IMR-90 (cell line): ENCODE measurements around the gene NBEA. TPM values are rescaled to one million over a fixed set of nuclear protein-coding genes. Genes with fewer than 3 reads are reported as not detected.

Source experiments
- ATAC-seq: fragments of 200-7000 bp; cut with Tn5 transposase; 2 replicates; pipeline ENCODE4 v1.9.1; 2020; ENCODE audit warnings: low read depth, mild to moderate bottlenecking, moderate library complexity
- BruUV-seq: library from RNA; stranded (reverse); fragments of 400-500 nt; replicated peaks from 2 replicates; lab custom pipeline; 2021; lab: Mats Ljungman, UMichigan
- CTCF ChIA-PET: fragments of 300-600 bp; formaldehyde crosslinking; extraction: SDS; loops from one replicate; lab custom pipeline; 2021; ENCODE audit warnings: antibody characterized with exemption; lab: Yijun Ruan, JAX
- POLR2A ChIA-PET: fragments of 300-600 bp; sonication (Branson Sonifier 250); formaldehyde crosslinking; loops from one replicate; lab custom pipeline; 2022; ENCODE audit warnings: antibody characterized with exemption; ENCODE audit not compliant: unreplicated experiment; lab: Charles Lee
- DNase-seq: peaks from one replicate; pipeline ENCODE4 v3.0.0; 2013
- H2AFZ ChIP-seq: replicated peaks from 2 replicates; pipeline ENCODE3; 2013; ENCODE audit warnings: low read length, mild to moderate bottlenecking; ENCODE audit not compliant: poor library complexity
- H2AK5ac ChIP-seq: 2 replicates; pipeline ENCODE4 v1.6.1; 2013; ENCODE audit warnings: low read depth, low read length, inconsistent platforms
- H2AK9ac ChIP-seq: replicated peaks from 2 replicates; pipeline ENCODE3; 2013; ENCODE audit warnings: mild to moderate bottlenecking, low read depth, low read length, moderate library complexity; ENCODE audit not compliant: poor library complexity
- H2BK120ac ChIP-seq: 2 replicates; pipeline ENCODE4 v1.6.1; 2013; ENCODE audit warnings: low read depth, low read length, inconsistent platforms
- H2BK15ac ChIP-seq: 3 replicates; pipeline ENCODE4 v1.6.1; 2013; ENCODE audit warnings: low read depth, low read length, inconsistent platforms
- H2BK20ac ChIP-seq: 2 replicates; pipeline ENCODE4 v1.6.1; 2013; ENCODE audit warnings: low read depth, mild to moderate bottlenecking, inconsistent platforms, low read length, moderate library complexity
- H2BK5ac ChIP-seq: 2 replicates; pipeline ENCODE4 v1.6.1; 2013; ENCODE audit warnings: mild to moderate bottlenecking, low read depth, low read length, inconsistent platforms; ENCODE audit not compliant: poor library complexity, severe bottlenecking
- H3K14ac ChIP-seq: replicated peaks from 2 replicates; pipeline ENCODE4 v1.6.1; 2013; ENCODE audit warnings: low read depth, low read length, inconsistent platforms
- H3K18ac ChIP-seq: 2 replicates; pipeline ENCODE4 v1.6.1; 2013; ENCODE audit warnings: low read depth, low read length, control low read depth
- H3K23ac ChIP-seq: 2 replicates; pipeline ENCODE4 v1.6.1; 2013; ENCODE audit warnings: low read depth, low read length, inconsistent platforms
- H3K27ac ChIP-seq: 2 replicates; pipeline ENCODE4 v1.5.1; 2013; ENCODE audit warnings: mild to moderate bottlenecking, control low read depth, low read length; ENCODE audit not compliant: insufficient read depth
- H3K27me3 ChIP-seq: 2 replicates; pipeline ENCODE4 v1.6.1; 2013; ENCODE audit warnings: low read length; ENCODE audit not compliant: control insufficient read depth, insufficient read depth
- H3K36me3 ChIP-seq: 2 replicates; pipeline ENCODE4 v1.6.1; 2013; ENCODE audit warnings: low read length, mixed read lengths; ENCODE audit not compliant: control insufficient read depth, insufficient read depth
- H3K4ac ChIP-seq: 2 replicates; pipeline ENCODE4 v1.6.1; 2013; ENCODE audit warnings: low read depth, low read length, inconsistent platforms
- H3K4me1 ChIP-seq: 2 replicates; pipeline ENCODE4 v1.6.1; 2013; ENCODE audit warnings: low read length, mixed read lengths; ENCODE audit not compliant: control insufficient read depth, insufficient read depth
- H3K4me2 ChIP-seq: 2 replicates; pipeline ENCODE4 v1.6.1; 2013; ENCODE audit warnings: low read depth, mild to moderate bottlenecking, control low read depth, low read length, moderate library complexity
- H3K4me3 ChIP-seq: 2 replicates; pipeline ENCODE4 v1.5.1; 2013; ENCODE audit warnings: low read depth, mild to moderate bottlenecking, control low read depth, low read length, moderate library complexity; ENCODE audit not compliant: insufficient read depth
- H3K56ac ChIP-seq: 2 replicates; pipeline ENCODE4 v1.6.1; 2013; ENCODE audit warnings: low read length, inconsistent platforms; ENCODE audit not compliant: insufficient read depth; ENCODE audit errors: extremely low read depth
- H3K79me1 ChIP-seq, 2 experiments: 2 replicates each; pipeline ENCODE4 v1.6.1; 2013; ENCODE audit warnings: low read length in 2 of 2, inconsistent platforms in 1 of 2, low read depth in 1 of 2
- H3K9ac ChIP-seq: 2 replicates; pipeline ENCODE4 v1.6.1; 2013; ENCODE audit warnings: low read depth, low read length, control low read depth
- H3K9me1 ChIP-seq: 2 replicates; pipeline ENCODE4 v1.6.1; 2013; ENCODE audit warnings: low read length, inconsistent platforms; ENCODE audit not compliant: insufficient read depth
- H3K9me3 ChIP-seq: 2 replicates; pipeline ENCODE4 v1.6.1; 2013; ENCODE audit warnings: low read length; ENCODE audit not compliant: control insufficient read depth, insufficient read depth
- H4K20me1 ChIP-seq: 2 replicates; pipeline ENCODE4 v1.6.1; 2013; ENCODE audit warnings: low read length, inconsistent platforms; ENCODE audit not compliant: insufficient read depth
- H4K5ac ChIP-seq: 2 replicates; pipeline ENCODE4 v1.6.1; 2013; ENCODE audit warnings: mild to moderate bottlenecking, low read depth, low read length, control low read depth
- H4K8ac ChIP-seq, 2 experiments: 2 replicates each; pipeline ENCODE4 v1.6.1; 2013; ENCODE audit warnings: low read depth in 2 of 2, low read length in 2 of 2, control low read depth in 1 of 2, inconsistent platforms in 1 of 2
- H4K91ac ChIP-seq: 2 replicates; pipeline ENCODE4 v1.6.1; 2013; ENCODE audit warnings: low read depth, low read length, inconsistent platforms; ENCODE audit not compliant: insufficient read depth
- BHLHE40 ChIP-seq: fragments of 150-350 bp; IDR thresholded peaks from 2 replicates; pipeline ENCODE4 v1.6.1; 2016; ENCODE audit warnings: mild to moderate bottlenecking, low read depth, low read length
- CEBPB ChIP-seq: IDR thresholded peaks from 2 replicates; pipeline ENCODE4 v1.6.1; 2012; ENCODE audit warnings: low read depth, low read length, improper control_type of control experiment
- CHD1 ChIP-seq: IDR thresholded peaks from 2 replicates; pipeline ENCODE4 v1.6.1; 2012; ENCODE audit warnings: low read depth, low read length, improper control_type of control experiment
- ELK1 ChIP-seq: fragments of 150-350 bp; IDR thresholded peaks from 2 replicates; pipeline ENCODE4 v1.6.1; 2016; ENCODE audit warnings: low read depth, mild to moderate bottlenecking, low read length, moderate library complexity, borderline replicate concordance
- FOS ChIP-seq: fragments of 150-350 bp; IDR thresholded peaks from 2 replicates; pipeline ENCODE4 v1.6.1; 2016; ENCODE audit warnings: low read depth, low read length
- MAFK ChIP-seq: IDR thresholded peaks from 2 replicates; pipeline ENCODE4 v1.6.1; 2012; ENCODE audit warnings: low read depth, low read length, improper control_type of control experiment
- MAZ ChIP-seq: IDR thresholded peaks from 2 replicates; pipeline ENCODE4 v1.6.1; 2012; ENCODE audit warnings: low read depth, mild to moderate bottlenecking, low read length, improper control_type of control experiment, moderate library complexity, borderline replicate concordance
- MXI1 ChIP-seq: IDR thresholded peaks from 2 replicates; pipeline ENCODE4 v1.6.1; 2012; ENCODE audit warnings: low read depth, mild to moderate bottlenecking, low read length, moderate library complexity, borderline replicate concordance
- NFE2L2 ChIP-seq: fragments of 150-350 bp; IDR thresholded peaks from 2 replicates; pipeline ENCODE4 v1.6.1; 2016; ENCODE audit warnings: low read depth, mild to moderate bottlenecking, low read length
- POLR2A ChIP-seq: IDR thresholded peaks from 2 replicates; pipeline ENCODE4 v1.6.1; 2012; ENCODE audit warnings: mild to moderate bottlenecking, low read depth, low read length
- RAD21 ChIP-seq: IDR thresholded peaks from 2 replicates; pipeline ENCODE4 v1.6.1; 2012; ENCODE audit warnings: low read length, improper control_type of control experiment
- RCOR1 ChIP-seq: IDR thresholded peaks from 2 replicates; pipeline ENCODE4 v1.6.1; 2012; ENCODE audit warnings: mild to moderate bottlenecking, low read length, improper control_type of control experiment; ENCODE audit not compliant: insufficient replicate concordance
- RFX5 ChIP-seq: IDR thresholded peaks from 2 replicates; pipeline ENCODE4 v1.8.0; 2012; ENCODE audit warnings: low read depth, mild to moderate bottlenecking, low read length, moderate library complexity
- SMC3 ChIP-seq: fragments of 150-350 bp; IDR thresholded peaks from 2 replicates; pipeline ENCODE4 v1.6.1; 2016; ENCODE audit warnings: low read depth, mild to moderate bottlenecking, antibody characterized with exemption, low read length, moderate library complexity
- USF2 ChIP-seq: fragments of 150-350 bp; IDR thresholded peaks from 2 replicates; pipeline ENCODE4 v1.6.1; 2017; ENCODE audit warnings: mild to moderate bottlenecking, antibody characterized with exemption, low read length, low read depth
- WGBS, 2 experiments: methylation state at CpG; one replicate each; pipeline versions ENCODE4 v1.1.5 to v1.1.7; 2013; ENCODE audit warnings: missing lambda C conversion rate in 2 of 2; ENCODE audit not compliant: insufficient read length in 1 of 2; ENCODE audit errors: extremely low coverage in 2 of 2; 5-methylcytosine and 5-hydroxymethylcytosine counted together
- dilution Hi-C: fragments of 300-500 bp; cut with HindIII; formaldehyde crosslinking; loops from one replicate; pipeline ENCODE4 v1.14.3; 2018; ENCODE audit warnings: low sequenced_read_pairs; ENCODE audit not compliant: unreplicated experiment
- in situ Hi-C: fragments of 300-500 bp; cut with MboI; formaldehyde crosslinking; loops from 3 replicates; pipeline ENCODE4 v1.14.3; 2019; ENCODE audit warnings: low sequenced_read_pairs, inconsistent platforms, mixed read lengths
- intact Hi-C: fragments of 100-400 bp; cut with micrococcal nuclease; formaldehyde crosslinking; loops from 2 replicates; pipeline ENCODE4 v1.10.0; 2022
- polyA plus RNA-seq, 3 experiments: library from polyadenylated mRNA; depleted of rRNA; stranded (reverse); fragments of >200 nt; gene quantifications; 2 replicates each; pipeline ENCODE4 v1.2.3, GENCODE V29; 2012; ENCODE audit warnings: low replicate concordance in 1 of 3
- total RNA-seq: library from RNA; depleted of rRNA; stranded (reverse); fragments of >200 nt; gene quantifications from 2 replicates; pipeline ENCODE4 v1.2.3, GENCODE V29; 2012
- TF ChIP-seq, protein P1 (sequence below): conservative IDR thresholded peaks from 2 replicates; pipeline ENCODE4 v1.5.1; 2012; ENCODE audit warnings: mild to moderate bottlenecking, low read depth, low read length, improper control_type of control experiment

Gene NBEA
- total and polyA plus RNA-seq, 2 of the 4 experiments (the other 2 are of a cell fraction) = 0.82 to 2.2 TPM

DNA sequence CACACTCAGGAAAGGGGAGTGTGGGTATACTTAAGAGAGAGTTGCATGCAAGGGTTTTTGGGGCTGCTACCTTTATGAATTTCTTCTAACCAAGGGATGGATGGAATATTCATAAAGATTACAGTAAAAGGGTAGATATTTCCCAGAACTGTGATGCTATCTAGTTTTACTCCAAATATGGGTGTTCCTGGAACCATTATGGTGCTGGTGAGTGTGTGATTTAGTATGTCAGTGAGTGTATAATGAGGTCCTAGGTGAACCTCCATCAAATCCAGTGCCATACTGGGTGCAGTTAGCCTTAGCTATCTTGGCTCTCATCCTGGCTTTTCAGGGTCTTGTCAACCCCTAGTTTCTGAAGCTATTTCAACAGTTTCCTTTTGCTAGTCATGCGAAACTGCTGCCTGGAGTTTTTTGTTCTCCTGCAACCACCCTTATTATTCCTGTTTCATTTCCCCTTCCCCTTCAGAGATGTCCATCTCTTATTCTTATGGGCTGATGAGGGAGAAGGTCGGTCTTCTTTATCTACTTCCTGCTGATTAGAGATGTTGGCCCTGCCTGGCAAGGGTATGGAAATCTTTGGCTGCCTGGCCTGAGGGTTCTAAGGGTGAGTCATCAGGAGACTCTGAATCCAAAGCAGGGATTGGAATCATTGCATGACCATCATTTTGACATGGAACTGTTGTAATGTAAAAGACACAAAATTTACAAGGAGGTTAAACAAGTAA lies 202.3 kb downstream of the NBEA start:
- no TSS peak for BruUV-seq
- H3K27me3 ChIP-seq = no peaks in the 10 kb centered on the region
- H3K4me1 ChIP-seq = no peaks in the 10 kb centered on the region
- no peak overlapping the region for H3K4me3 ChIP-seq
- H4K91ac ChIP-seq = no peak overlapping the region
- in situ Hi-C loops (no loop called here), dilution Hi-C loops (no loop called here), intact Hi-C loops (no loop called here)
- H3K27ac ChIP-seq = no peak overlapping the region
- H3K36me3 ChIP-seq = no peaks in the 10 kb centered on the region
- no peaks in the 10 kb centered on the region for H3K79me1 ChIP-seq
- DNase-seq (no peak), ATAC-seq (no peak)
- ChIA-PET POLR2A (no interaction called here), CTCF (no interaction called here)
- no peak overlapping the region for H3K23ac ChIP-seq
- H2BK5ac ChIP-seq = no peak overlapping the region
- no peak overlapping the region for H3K56ac ChIP-seq
- no peak overlapping the region for H3K18ac ChIP-seq
- no peak overlapping the region for H4K5ac ChIP-seq
- H3K9me3 ChIP-seq = no peaks in the 10 kb centered on the region
- no peak overlapping the region for H2AK5ac ChIP-seq
- no peak overlapping the region for H2AFZ ChIP-seq
- no peak overlapping the region for H2BK120ac ChIP-seq
- H4K20me1 ChIP-seq = no peaks in the 10 kb centered on the region
- H4K8ac ChIP-seq = no peak overlapping the region
- no peak overlapping the region for H3K4me2 ChIP-seq
- H2BK20ac ChIP-seq = no peak overlapping the region
- no peak overlapping the region for H3K4ac ChIP-seq
- no peak overlapping the region for H2AK9ac ChIP-seq
- H3K14ac ChIP-seq = no peak overlapping the region
- no peak overlapping the region for H3K9ac ChIP-seq
- TF ChIP-seq NFE2L2 = no peak
- TF ChIP-seq SMC3 = no peak
- no peak for TF ChIP-seq BHLHE40
- TF ChIP-seq CEBPB = no peak
- TF ChIP-seq, protein P1, sequence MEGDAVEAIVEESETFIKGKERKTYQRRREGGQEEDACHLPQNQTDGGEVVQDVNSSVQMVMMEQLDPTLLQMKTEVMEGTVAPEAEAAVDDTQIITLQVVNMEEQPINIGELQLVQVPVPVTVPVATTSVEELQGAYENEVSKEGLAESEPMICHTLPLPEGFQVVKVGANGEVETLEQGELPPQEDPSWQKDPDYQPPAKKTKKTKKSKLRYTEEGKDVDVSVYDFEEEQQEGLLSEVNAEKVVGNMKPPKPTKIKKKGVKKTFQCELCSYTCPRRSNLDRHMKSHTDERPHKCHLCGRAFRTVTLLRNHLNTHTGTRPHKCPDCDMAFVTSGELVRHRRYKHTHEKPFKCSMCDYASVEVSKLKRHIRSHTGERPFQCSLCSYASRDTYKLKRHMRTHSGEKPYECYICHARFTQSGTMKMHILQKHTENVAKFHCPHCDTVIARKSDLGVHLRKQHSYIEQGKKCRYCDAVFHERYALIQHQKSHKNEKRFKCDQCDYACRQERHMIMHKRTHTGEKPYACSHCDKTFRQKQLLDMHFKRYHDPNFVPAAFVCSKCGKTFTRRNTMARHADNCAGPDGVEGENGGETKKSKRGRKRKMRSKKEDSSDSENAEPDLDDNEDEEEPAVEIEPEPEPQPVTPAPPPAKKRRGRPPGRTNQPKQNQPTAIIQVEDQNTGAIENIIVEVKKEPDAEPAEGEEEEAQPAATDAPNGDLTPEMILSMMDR = no peak
- no peak for TF ChIP-seq MAFK
- no peak for TF ChIP-seq ELK1
- TF ChIP-seq CHD1 = no peak
- no peak for TF ChIP-seq MXI1
- no peak for TF ChIP-seq FOS
- no peak for TF ChIP-seq RFX5
- TF ChIP-seq RAD21 = no peak
- TF ChIP-seq USF2 = no peak
- no peak for TF ChIP-seq POLR2A
- TF ChIP-seq RCOR1 = no peak
- TF ChIP-seq MAZ = no peak
- H3K9me1 ChIP-seq = no peaks in the 10 kb centered on the region
- no CpG with 5 or more reads among the region's 2 CpGs for WGBS, 2 experiments
- H2BK15ac ChIP-seq = no peak overlapping the region
